ENCODE measurements around the gene GPHN.

DNA sequence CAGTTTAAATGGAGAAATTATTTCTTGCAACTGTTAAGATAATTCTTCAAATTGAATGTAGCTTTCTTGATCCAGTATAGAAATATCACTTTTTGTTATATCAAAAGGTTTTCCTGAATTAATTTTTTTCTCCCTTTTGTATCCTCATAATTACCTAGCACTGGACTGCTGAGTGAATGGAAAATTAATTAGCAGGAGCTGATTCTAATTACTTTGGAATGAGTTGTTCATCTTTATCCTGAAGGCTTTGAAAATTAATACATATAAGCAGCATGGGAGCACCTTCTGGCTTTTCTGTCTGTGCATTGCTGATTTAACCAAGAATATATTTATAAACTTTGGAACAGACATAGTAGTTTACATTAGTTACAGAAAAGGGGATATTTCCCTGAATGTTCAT, 373.6 kb downstream of the GPHN start:
- TF ChIP-seq, protein P1, sequence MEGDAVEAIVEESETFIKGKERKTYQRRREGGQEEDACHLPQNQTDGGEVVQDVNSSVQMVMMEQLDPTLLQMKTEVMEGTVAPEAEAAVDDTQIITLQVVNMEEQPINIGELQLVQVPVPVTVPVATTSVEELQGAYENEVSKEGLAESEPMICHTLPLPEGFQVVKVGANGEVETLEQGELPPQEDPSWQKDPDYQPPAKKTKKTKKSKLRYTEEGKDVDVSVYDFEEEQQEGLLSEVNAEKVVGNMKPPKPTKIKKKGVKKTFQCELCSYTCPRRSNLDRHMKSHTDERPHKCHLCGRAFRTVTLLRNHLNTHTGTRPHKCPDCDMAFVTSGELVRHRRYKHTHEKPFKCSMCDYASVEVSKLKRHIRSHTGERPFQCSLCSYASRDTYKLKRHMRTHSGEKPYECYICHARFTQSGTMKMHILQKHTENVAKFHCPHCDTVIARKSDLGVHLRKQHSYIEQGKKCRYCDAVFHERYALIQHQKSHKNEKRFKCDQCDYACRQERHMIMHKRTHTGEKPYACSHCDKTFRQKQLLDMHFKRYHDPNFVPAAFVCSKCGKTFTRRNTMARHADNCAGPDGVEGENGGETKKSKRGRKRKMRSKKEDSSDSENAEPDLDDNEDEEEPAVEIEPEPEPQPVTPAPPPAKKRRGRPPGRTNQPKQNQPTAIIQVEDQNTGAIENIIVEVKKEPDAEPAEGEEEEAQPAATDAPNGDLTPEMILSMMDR (IDR thresholded peaks at IDR 0.05): no peak
- no peak for TF ChIP-seq POLR2AphosphoS5 (IDR thresholded peaks at IDR 0.05)
- TF ChIP-seq POLR2A (IDR thresholded peaks at IDR 0.05): no peak

Measured in upper lobe of left lung (tissue), 4 donors.